Measurements from ENCODE around the gene PPM1L. TPM values are rescaled to one million over a fixed set of nuclear protein-coding genes. Genes with fewer than 3 reads are reported as not detected.

PPM1L gene
- total RNA-seq, 1 donor, result 2.5 TPM

GRCh38 chr3:160909917-160910316 is 153.9 kb downstream of the PPM1L start:
- no peak for TF ChIP-seq CTCF (IDR thresholded peaks at IDR 0.05; ENCODE audit: insufficient read depth, low read length)
- no peak overlapping the region for H3K4me3 ChIP-seq (ENCODE audit: low read depth, low read length)
- DNase-seq (ENCODE audit: low read depth), result no peak

GRCh38 chr3:160911411-160911810 is 155.4 kb downstream of the PPM1L start:
- no peak for DNase-seq (ENCODE audit: low read depth)
- TF ChIP-seq CTCF (IDR thresholded peaks at IDR 0.05; ENCODE audit: insufficient read depth, low read length), result no peak

GRCh38 chr3:160916472-160916871 is 160.4 kb downstream of the PPM1L start:
- H3K4me3 ChIP-seq (ENCODE audit: low read depth, low read length), result no peak overlapping the region
- no peak for DNase-seq (ENCODE audit: low read depth)
- TF ChIP-seq CTCF (IDR thresholded peaks at IDR 0.05; ENCODE audit: insufficient read depth, low read length), result no peak

More at GRCh38 chr3:160911411-160911810, 155.4 kb downstream of the PPM1L start:
- no peak overlapping the region for H3K4me3 ChIP-seq (ENCODE audit: low read depth, low read length)

- H3K4me3 ChIP-seq (ENCODE audit: low read depth, low read length), result no peak overlapping the region
- TF ChIP-seq CTCF (IDR thresholded peaks at IDR 0.05; ENCODE audit: insufficient read depth, low read length), result no peak
- no peak for DNase-seq (ENCODE audit: low read depth)
Measured at GRCh38 chr3:160919942-160920341, 163.9 kb downstream of the PPM1L start.

GRCh38 chr3:160921020-160921635 is 165.1 kb downstream of the PPM1L start:
- peak; percentile 97 for TF ChIP-seq CTCF (IDR thresholded peaks at IDR 0.05; ENCODE audit: insufficient read depth, low read length)
- H3K4me3 ChIP-seq (ENCODE audit: low read depth, low read length), result no peak overlapping the region
- DNase-seq (ENCODE audit: low read depth), result peak; percentile 60

GRCh38 chr3:160924776-160925175 is 168.7 kb downstream of the PPM1L start:
- TF ChIP-seq CTCF (IDR thresholded peaks at IDR 0.05; ENCODE audit: insufficient read depth, low read length), result no peak

GRCh38 chr3:160927620-160928019 is 171.6 kb downstream of the PPM1L start:
- TF ChIP-seq CTCF (IDR thresholded peaks at IDR 0.05; ENCODE audit: insufficient read depth, low read length), result no peak
- H3K4me3 ChIP-seq (ENCODE audit: low read depth, low read length), result no peak overlapping the region
- DNase-seq (ENCODE audit: low read depth), result no peak

More at GRCh38 chr3:160924776-160925175, 168.7 kb downstream of the PPM1L start:
- H3K4me3 ChIP-seq (ENCODE audit: low read depth, low read length), result no peak overlapping the region
- DNase-seq (ENCODE audit: low read depth), result no peak
